HG03442 (cell line): ENCODE measurements around the gene SKIC8.
"Not testable (repeated sequence)": the region's sequence is repeated elsewhere in the genome, so short reads cannot be mapped to it uniquely, and the experiment has no call there.

Experiments used
- ATAC-seq: cut with Tn5 transposase; IDR thresholded peaks from one replicate; pipeline ENCODE4 v1.9.1; 2021; ENCODE audit warnings: mild to moderate bottlenecking, moderate library complexity; ENCODE audit not compliant: unreplicated experiment

SKIC8 gene

DNA sequence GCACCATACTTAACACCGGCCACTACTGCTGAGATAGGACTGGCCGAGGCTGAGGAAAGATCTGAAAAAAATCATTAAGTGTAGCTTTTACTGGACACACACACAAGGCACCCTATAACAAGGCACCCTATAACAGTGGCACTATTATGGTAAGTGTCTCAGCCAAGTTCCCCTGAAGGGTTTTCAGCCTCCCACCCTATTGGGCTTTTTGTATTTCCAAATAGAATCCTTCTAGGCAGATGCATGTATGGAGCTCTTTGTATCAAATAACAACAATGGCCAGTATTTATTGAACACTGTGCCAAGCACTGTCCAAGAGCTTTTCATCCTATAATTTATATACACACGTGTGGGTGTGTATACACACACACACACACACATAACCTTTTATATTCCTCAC is 41.7 kb downstream of the SKIC8 start:
- ATAC-seq: no peak

DNA sequence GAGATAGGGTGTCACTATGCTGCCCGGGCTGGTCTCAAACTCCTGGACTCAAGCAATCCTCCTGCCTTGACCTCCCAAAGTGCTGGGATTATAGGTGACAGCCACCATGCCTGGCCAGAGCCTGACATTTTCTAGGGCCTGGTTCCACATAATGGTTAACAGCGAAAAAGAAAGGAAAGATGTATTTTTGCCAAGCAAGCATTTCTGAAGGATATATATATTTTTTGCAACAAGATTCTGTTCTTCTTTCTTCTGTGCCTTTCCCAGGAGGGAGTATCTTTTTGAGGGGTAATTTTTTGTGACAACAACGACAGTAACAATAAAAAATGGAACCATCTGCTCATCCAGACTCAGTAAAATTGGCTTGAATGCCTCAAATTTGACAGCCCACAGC is 43.4 kb downstream of the SKIC8 start:
- no peak for ATAC-seq

DNA sequence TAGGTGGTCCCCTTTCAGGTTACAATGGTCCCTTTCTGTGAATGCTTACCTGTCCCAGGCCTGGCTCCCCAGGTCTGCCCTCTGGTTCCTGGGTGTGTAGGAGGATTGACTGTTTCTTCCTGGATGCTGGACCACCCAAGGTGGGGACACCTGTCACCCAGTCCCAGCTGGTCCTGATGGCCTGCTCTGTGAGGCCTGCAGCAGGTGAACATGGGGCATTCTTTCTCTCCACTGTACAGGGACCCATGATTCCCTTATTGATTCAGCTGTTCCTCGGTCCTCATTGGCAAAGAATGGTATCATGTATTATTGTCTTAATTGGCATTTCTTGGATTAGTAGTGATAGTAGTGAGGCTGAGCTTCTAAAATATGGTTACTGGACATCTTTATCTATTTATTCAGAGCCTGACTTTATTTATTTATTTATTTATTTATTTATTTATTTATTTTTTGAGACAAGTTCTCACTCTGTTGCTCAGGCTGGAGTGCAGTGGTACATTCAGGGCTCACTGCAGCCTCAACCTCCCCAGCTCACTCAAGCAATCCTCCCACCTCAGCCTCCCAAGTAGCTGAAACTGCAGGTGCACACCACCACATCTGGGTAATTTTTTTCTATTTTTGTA is 43.9 kb downstream of the SKIC8 start:
- no peak for ATAC-seq

DNA sequence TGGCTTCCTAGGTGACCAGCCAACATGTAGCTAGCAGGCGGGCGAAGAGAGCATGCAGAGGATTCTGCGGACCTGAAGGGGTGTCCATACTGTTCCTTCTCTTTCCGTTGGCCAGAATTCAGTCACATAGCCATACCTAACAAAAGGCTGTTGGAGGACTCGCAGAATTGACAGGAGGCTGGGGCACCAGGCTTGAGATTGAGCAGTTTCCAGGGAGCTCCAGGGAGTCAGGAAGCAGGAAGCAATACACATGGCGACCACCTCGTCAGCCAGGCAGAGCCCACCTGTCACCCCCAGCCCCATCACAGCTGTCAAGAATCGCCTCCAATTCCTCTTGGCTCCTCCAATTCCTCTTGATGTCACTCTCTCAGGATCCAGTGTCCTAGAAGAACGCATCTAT is 48.3 kb downstream of the SKIC8 start:
- ATAC-seq: no peak

DNA sequence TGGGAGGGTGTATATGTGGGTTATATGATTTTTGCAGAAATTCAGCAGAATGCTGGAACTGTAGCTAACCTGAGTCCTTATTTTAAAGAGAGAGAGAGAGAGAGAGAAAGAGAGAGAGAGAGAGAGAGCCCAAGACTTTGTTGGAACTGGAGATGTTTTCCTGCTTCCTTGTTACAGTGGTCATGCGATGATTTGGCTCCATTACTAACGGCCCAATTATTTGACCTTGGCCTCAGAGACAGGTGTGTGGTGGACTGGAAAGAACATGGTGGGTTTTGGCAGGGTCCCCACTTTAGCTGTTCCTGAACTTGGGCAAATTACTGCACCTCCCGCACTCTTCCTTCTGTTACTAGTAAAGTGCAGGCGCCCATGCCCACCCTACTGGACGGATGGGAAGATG is 50.3 kb downstream of the SKIC8 start:
- ATAC-seq: no peak

DNA sequence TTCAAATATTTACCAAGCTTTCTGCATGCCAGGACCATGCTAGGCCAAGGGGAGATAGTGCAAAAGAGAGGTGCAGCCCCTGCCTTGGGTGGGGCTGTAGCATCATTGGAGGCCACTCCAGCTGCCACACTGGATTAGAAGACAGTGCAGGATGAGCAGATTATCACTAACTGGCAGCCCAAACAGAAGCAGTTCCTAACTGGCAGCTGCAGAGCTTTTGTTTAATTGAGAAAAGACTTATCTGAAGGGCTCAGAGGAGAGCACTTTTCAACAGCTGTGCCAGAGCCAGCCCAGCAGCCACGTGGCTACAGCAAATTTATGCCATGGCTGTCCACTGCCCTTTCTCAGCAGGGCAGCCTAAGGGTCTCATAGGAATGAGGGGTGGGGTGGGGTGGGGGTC is 51.5 kb downstream of the SKIC8 start:
- ATAC-seq: no peak

DNA sequence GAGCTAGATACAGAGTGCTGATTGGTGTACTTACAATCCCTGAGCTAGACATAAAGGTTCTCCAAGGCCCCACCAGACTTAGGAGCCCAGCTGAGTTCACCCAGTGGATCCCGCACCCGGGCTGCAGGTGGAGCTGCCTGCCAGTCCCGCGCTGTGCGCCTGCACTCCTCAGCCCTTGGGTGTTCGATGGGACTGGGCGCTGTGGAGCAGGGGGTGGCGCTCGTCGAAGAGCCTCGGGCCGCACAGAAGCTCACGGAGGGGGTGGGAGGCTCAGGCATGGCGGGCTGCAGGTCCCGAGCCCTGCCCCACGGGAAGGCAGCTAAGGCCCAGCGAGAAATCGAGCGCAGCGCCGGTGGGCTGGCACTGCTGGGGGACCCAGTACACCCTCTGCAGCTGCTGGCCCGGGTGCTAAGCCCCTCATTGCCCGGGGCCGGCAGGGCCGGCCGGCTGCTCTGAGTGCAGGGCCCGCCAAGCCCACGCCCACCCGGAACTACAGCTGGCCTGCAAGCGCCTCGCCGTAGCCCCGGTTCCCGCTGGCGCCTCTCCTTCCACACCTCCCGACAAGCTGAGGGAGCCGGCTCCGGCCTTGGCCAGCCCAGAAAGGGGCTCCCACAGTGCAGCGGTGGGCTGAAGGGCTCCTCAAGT is 53.3 kb downstream of the SKIC8 start:
- not testable (repeated sequence) for ATAC-seq

DNA sequence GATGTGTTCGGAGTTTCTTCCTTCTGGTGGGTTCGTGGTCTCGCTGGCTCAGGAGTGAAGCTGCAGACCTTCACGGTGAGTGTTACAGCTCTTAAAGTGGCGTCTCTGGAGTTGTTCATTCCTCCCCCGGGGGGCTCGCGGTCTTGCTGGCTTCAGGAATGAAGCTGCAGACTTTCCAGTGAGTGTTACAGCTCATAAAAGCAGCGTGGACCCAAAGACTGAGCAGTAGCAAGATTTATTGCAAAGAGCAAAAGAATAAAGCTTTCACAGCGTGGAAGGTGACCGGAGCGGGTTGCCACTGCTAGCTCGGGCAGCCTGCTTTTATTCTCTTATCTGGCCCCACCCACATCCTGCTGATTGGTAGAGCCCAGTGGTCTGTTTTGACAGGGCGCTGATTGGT is 54.0 kb downstream of the SKIC8 start:
- ATAC-seq: not testable (repeated sequence)

DNA sequence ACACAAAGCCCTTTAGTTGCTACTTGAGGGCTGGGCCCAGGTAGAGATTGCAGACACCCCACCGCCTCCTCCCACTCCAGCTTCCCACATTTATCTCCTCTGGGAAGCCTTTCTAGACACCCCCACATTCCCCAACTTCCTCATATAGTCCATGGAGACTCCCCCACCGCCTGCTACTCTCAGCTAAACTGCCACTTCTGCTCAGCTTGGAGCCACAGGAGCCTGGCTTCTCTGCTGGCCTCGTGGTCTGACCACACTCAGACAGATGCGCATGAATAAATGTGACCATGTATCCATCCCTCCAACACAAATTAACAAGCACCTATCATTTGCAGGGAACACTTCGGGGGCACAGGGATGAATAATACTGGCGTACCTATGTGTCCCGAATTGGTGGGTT is 54.5 kb downstream of the SKIC8 start:
- ATAC-seq: no peak

DNA sequence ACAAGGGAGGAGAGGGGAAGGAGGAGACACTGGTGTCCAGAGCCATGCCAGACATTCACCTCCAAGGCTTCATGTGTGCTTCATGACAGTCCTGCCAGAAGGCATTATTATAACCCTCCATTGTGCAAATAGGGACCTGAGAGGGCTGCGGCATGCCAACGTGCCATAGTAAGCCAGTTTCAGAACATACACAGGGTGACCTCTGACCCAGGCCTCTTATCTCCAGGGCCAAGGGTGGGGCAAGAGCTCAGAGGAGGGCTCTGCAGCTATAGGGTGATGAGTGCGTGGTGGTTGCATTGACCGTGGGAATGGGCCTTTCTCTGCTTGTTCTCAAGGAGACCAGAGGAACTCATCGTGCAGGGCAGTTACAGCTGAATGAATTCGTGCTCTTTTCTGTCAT is 55.3 kb downstream of the SKIC8 start:
- no peak for ATAC-seq

DNA sequence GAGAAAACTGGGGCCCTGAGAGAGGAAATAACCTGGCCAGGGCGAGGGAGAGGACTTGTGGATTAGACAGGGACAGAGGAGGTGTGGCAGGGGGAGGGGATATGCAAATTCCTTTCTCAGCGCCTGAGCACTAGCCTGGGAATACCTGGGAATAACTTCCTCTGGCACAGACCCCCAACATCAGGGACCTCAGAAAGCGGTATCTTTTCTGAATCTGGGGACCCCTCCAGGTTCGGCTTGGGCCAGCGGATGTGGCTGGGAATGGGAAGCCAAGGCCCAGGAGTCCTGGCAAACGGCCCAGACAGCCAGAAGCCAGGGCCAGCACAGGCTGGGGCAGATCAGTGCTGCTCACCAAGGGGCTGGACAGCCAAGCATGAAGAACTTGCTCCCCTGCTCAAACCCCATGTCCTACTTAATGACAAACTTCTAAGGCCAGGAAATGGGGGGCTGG is 55.9 kb downstream of the SKIC8 start:
- no peak for ATAC-seq

DNA sequence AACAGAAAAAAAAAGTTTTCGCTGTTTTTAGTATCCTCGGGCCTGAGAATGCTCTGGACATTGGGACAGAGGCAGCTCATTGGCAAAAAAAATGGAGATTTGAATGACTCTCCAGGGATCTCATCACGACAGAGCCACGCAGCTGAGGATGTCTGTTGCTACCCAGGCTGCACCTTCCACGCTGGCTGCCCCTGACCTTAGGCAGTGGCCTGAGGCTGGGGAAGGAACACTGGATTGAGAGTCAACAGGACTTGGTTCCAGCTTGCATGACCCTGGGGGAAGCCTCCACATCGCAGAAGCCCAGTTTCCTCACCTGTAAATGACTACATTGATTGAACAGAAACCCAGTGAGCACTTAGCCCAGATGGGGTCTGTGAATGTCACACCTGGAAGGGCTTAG is 56.4 kb downstream of the SKIC8 start:
- no peak for ATAC-seq

DNA sequence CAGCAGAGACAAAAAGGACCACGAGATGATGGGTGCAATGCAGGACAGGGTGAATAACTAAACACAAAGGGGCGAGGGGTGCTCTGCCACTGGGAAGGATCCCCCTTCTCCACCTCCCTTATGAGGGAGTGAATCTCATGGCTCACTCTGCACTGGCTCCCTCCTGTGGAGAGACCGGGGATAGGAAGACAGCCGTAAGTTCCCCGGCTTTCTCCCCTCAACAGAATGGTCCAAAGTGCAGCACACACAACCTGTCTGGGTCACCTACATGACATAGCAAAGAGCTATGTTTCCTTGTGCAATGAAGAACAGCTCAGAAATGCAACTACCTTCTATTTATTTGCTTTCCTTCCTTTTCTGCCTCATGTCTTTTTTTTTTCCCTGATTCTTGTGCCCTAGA is 57.3 kb downstream of the SKIC8 start:
- no peak for ATAC-seq

DNA sequence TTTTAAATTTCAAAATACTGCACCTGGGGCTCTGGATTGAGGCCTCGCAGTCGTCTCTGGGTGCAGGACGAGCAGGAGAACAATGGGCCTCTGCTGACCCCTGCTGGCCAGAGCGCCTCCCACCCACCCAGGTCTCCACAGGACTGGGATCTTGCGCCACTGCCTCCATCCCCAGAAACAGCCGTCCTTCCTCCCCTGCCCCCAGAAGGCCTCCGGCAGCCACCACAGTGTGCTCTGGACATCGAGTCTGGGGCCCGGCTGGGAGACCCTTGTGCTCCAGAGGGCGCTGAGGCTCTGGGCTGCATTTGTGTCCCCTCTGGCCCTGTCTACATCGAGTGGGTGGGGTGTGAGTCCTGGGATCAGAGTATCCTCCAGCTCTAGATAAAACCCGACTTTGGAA is 58.4 kb downstream of the SKIC8 start:
- ATAC-seq: no peak

DNA sequence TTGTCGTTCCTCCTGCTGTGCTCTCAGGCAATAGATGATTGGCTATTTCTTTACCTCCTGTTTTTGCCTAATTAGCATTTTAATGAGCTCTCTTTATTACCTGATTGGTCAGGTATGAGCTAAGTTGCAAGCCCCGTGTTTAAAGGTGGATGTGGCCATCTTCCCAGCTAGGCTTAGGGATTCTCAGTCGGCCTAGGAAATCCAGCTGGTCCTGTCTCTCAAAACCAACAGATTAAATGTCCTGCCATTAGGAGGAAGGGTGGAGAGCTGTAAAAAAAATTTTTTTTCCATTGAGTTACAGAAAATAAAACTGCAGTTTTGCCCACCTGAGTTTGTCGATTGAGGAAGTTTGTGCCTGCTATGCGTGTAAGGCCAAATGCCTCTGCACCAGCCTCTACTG is 59.6 kb downstream of the SKIC8 start:
- ATAC-seq: no peak

DNA sequence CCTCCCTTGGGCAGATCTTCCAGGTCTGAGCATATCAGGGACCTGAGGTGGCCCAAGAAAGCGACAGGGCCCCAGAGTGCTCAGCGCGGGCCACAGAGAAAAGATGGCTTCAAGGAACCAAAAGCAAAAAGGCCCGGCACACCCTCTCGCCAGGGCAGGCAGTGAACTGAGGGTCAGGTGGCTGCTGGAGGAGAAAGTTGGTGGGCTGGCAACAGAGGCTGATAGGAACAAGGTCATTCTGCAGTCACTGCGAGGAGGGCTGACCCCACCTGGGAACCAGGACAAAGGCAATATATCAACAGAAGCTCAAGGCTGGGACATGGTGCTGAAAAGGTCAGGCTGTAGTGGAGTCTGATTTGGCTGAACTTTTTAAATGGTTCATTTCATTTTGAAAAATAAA is 62.3 kb downstream of the SKIC8 start:
- no peak for ATAC-seq

DNA sequence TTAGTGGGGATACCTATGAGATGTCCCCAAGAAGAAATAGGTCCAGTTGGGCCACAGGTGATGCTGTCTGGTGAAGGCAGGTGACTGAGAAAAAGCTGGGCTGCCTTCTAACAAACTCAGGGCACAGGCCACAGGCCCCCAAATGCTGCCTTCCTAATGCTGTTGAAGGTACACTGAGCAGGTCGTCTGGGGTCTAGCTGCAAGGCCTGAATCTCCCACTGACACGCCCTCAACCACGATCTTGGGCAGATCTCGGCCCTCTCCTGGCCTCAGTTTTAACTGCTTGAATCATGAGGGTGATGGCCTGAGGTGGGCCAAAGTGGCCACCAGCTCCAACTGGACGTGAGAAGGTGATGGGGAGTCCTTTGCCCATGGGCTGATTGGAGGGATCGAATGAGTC is 62.9 kb downstream of the SKIC8 start:
- ATAC-seq: no peak

DNA sequence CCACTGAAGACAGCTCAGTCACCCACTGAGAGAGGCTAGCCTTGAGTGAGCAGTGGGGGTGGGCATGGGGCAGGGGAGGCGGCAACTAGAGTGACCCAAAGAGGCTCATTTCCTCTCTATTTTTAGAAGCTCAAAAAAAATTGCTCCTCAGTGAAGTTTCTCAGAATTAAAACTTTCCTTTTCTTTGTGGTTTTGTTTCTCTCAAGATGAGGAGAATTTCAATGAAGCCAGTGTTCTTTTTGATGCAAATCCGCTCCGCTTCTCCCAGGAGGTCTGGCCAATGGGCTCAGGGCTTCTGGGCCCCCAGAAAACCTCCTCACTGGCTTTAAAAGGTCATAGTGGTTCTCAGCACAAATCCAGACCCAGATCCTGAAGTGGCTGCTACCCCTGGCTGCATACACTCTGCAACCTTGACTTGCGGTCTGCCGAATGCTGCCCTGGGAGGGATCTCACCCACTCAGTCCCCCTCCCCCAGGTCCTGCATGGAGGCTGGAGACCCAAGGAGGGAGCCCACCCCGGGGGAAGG is 64.8 kb downstream of the SKIC8 start, which contains the start of gene ACSBG1:
TSS of gene ACSBG1 (minus strand) at position 51 of the 526 bp plus-strand sequence. CDS start 64 bp downstream, outside the sequence.
- ATAC-seq: no peak

DNA sequence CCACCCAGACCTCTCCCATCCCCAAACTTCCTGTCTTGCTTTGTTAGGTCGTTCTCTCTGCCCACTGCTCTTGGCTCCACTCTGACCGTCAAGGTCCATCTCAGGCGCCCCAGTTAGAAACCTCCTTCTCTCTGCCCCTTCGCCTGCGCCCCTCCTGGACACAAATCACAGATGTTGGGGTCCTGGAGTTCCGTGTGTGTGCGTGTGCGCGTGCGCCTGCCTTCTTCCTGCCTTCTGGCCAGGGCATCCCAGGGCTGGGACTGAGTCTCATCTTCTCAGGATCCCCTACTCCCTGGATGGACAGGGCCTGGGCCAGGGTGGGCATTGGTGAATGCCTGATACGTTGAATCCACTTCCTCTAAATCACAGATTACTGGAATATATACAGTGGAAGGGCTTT is 65.9 kb downstream of the SKIC8 start:
- no peak for ATAC-seq
